ENCODE data around the gene CDK14. TPM values are rescaled to one million over a fixed set of nuclear protein-coding genes. Genes with fewer than 3 reads are reported as not detected.

Gene CDK14
- total and polyA plus RNA-seq, 4 donors: 4.2 to 12.4 (median 7.4) TPM

GRCh38 chr7:91025906-91026390 is 429.8 kb downstream of the CDK14 start:
- no peak overlapping the region for H3K9ac ChIP-seq (ENCODE audit: low read depth in 1 of 2, low read length in 2 of 2)
- 91% methylated on average over 2 of the region's 2 CpGs for WGBS
- TF ChIP-seq SP1 (IDR thresholded peaks at IDR 0.05) (no peak), HNF4A (conservative IDR thresholded peaks at IDR 0.05) (peak in 1 of 2 donors; percentile 5)

GRCh38 chr7:91029688-91030087 is 433.6 kb downstream of the CDK14 start:
- no peaks in the 10 kb centered on the region for H3K36me3 ChIP-seq (ENCODE audit: control insufficient read depth in 4 of 4, insufficient read depth in 3 of 4, low read depth in 1 of 4, low read length in 3 of 4)
- no peak overlapping the region for H3K9ac ChIP-seq (ENCODE audit: low read depth in 1 of 2, low read length in 2 of 2)
- no peak overlapping the region for H3K27ac ChIP-seq (ENCODE audit: low read depth in 1 of 2, low read length in 2 of 2)
- TF ChIP-seq FOXA1 (IDR thresholded peaks at IDR 0.05): no peak
- no peak for TF ChIP-seq MAX (IDR thresholded peaks at IDR 0.05)
- no peak for TF ChIP-seq CTCF (IDR thresholded peaks at IDR 0.05; ENCODE audit: low read depth, low read length, missing input control)
- no peak for TF ChIP-seq TAF1 (conservative IDR thresholded peaks at IDR 0.05)
- TF ChIP-seq RAD21 (IDR thresholded peaks at IDR 0.05): no peak
- TF ChIP-seq JUND (IDR thresholded peaks at IDR 0.05): no peak
- no peak for TF ChIP-seq EGR1 (IDR thresholded peaks at IDR 0.05; ENCODE audit: low read depth in 2 of 2)
- no peak for TF ChIP-seq NR2F2 (IDR thresholded peaks at IDR 0.05)
- TF ChIP-seq YY1 (IDR thresholded peaks at IDR 0.05): no peak
- TF ChIP-seq ZBTB33 (IDR thresholded peaks at IDR 0.05): no peak
- TF ChIP-seq REST (IDR thresholded peaks at IDR 0.05): no peak
- no peak for DNase-seq (ENCODE audit: low spot score)
- no peak overlapping the region for H3K4me3 ChIP-seq (ENCODE audit: low read depth in 1 of 3, low read length in 3 of 3)
- no peaks in the 10 kb centered on the region for H3K9me3 ChIP-seq (ENCODE audit: control insufficient read depth in 4 of 4, low read length in 3 of 4)
- no peaks in the 10 kb centered on the region for H3K27me3 ChIP-seq (ENCODE audit: control insufficient read depth in 4 of 4, insufficient read depth in 4 of 4, low read length in 3 of 4)
- peaks cover 0 to 3% (median 0%) of the 10 kb centered on the region in 4 donors for H3K4me1 ChIP-seq (ENCODE audit: control insufficient read depth in 4 of 4, insufficient read depth in 4 of 4, low read length in 3 of 4)

More at GRCh38 chr7:91025906-91026390, 429.8 kb downstream of the CDK14 start:
- H3K36me3 ChIP-seq (ENCODE audit: control insufficient read depth in 4 of 4, insufficient read depth in 3 of 4, low read depth in 1 of 4, low read length in 3 of 4): no peaks in the 10 kb centered on the region
- peaks cover 0 to 3% (median 0%) of the 10 kb centered on the region in 4 donors for H3K4me1 ChIP-seq (ENCODE audit: control insufficient read depth in 4 of 4, insufficient read depth in 4 of 4, low read length in 3 of 4)
- H3K27me3 ChIP-seq (ENCODE audit: control insufficient read depth in 4 of 4, insufficient read depth in 4 of 4, low read length in 3 of 4): no peaks in the 10 kb centered on the region
- no peak overlapping the region for H3K27ac ChIP-seq (ENCODE audit: low read depth in 1 of 2, low read length in 2 of 2)
- no peak for DNase-seq (ENCODE audit: low spot score)
- H3K9me3 ChIP-seq (ENCODE audit: control insufficient read depth in 4 of 4, low read length in 3 of 4): no peaks in the 10 kb centered on the region
- no peak overlapping the region for H3K4me3 ChIP-seq (ENCODE audit: low read depth in 1 of 3, low read length in 3 of 3)
